ENCODE measurements around the gene CLINT1. TPM values are rescaled to one million over a fixed set of nuclear protein-coding genes. Genes with fewer than 3 reads are reported as not detected.
A peak's percentile ranks its signal among the peaks of the same experiment; 100 is the strongest.

CLINT1 gene
- total and polyA plus RNA-seq, 9 of the 15 experiments (the other 6 are each of a cell fraction or from before 2014, with no cell fraction given): 23.6 to 125 (median 71.4) TPM

GRCh38 chr5:157858527-157859226, at the start of gene CLINT1 (continued):
- no peak for TF ChIP-seq TCF15 (CRISPR knock-in tag; IDR thresholded peaks at IDR 0.05)
- no peak for TF ChIP-seq THRAP3 (IDR thresholded peaks at IDR 0.05; ENCODE audit: borderline replicate concordance)
- TF ChIP-seq JUNB (CRISPR knock-in tag; conservative IDR thresholded peaks at IDR 0.05): no peak
- peak; percentile 95 for TF ChIP-seq ELF1 (tag; IDR thresholded peaks at IDR 0.05)
- TF ChIP-seq ZNF511 (CRISPR knock-in tag; IDR thresholded peaks at IDR 0.05): peak; percentile 40; the same call in 1 of the 2 replicates
- TF ChIP-seq RB1 (IDR thresholded peaks at IDR 0.05; ENCODE audit: low read depth): no peak; the same call in none of the 2 replicates
- peak; percentile 24; the same call in 1 of the 2 replicates for TF ChIP-seq REST (IDR thresholded peaks at IDR 0.05; ENCODE audit: borderline replicate concordance)
- TF ChIP-seq REST (CRISPR knock-in tag; IDR thresholded peaks at IDR 0.05; ENCODE audit: low read depth): no peak
- TF ChIP-seq PATZ1 (CRISPR knock-in tag; IDR thresholded peaks at IDR 0.05; ENCODE audit: borderline replicate concordance): no peak
- TF ChIP-seq PTTG1 (tag; IDR thresholded peaks at IDR 0.05; ENCODE audit: low read depth): no peak
- no peak for TF ChIP-seq CREB5 (CRISPR knock-in tag; IDR thresholded peaks at IDR 0.05)
- TF ChIP-seq ATF6 (CRISPR knock-in tag; IDR thresholded peaks at IDR 0.05): 0 out of 2 replicates have a peak, but pooled peaks have one; percentile 37

All from K562 (cell line).